ENCODE results near the gene MGAT3. TPM values are rescaled to one million over a fixed set of nuclear protein-coding genes. Genes with fewer than 3 reads are reported as not detected.

The MGAT3 gene
- total RNA-seq, 2 donors from 2014 or later, result 0.82 to 7.4 TPM

DNA sequence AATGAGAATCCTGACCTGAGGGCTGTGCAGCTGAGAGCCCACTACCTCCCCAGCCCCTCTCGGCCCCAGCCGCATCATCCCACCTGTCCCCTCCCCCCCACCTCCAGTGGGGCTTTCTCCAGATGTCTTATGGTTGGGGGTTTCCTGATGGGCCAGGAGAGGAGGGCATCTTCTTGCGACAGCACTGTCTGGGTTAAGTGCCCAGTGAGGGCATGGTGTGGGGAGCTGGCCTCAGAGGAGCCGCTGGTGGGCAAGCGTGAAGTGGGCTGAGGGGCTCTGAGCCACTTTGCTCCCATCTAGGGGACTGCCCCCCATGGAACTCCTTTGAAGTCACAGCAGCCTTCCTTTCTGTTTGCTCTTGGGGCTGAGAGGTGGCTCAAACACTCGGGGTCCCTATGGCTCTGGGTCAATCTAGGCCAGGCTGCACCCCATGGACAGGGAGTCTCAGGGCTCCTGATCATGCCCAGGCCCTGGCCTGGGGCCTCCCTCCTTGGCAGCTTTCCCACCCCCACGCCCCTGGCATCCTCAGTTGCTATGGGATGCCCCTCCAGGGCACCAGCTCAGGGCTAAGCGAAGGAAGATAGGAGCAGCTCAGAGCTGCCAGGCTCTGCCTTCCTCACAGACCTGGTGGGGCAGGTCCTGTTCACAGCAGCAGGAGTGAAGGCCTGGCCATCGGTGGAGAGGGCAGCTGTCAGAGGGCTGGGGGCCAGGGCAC lies 34.3 kb downstream of the MGAT3 start:
- no peaks in the 10 kb centered on the region for H3K4me1 ChIP-seq (replicated peaks)
- no peaks in the 10 kb centered on the region for H3K27me3 ChIP-seq (replicated peaks; ENCODE audit: insufficient read depth)
- no peak for TF ChIP-seq POLR2AphosphoS5 (IDR thresholded peaks at IDR 0.05)
- TF ChIP-seq, protein P1, sequence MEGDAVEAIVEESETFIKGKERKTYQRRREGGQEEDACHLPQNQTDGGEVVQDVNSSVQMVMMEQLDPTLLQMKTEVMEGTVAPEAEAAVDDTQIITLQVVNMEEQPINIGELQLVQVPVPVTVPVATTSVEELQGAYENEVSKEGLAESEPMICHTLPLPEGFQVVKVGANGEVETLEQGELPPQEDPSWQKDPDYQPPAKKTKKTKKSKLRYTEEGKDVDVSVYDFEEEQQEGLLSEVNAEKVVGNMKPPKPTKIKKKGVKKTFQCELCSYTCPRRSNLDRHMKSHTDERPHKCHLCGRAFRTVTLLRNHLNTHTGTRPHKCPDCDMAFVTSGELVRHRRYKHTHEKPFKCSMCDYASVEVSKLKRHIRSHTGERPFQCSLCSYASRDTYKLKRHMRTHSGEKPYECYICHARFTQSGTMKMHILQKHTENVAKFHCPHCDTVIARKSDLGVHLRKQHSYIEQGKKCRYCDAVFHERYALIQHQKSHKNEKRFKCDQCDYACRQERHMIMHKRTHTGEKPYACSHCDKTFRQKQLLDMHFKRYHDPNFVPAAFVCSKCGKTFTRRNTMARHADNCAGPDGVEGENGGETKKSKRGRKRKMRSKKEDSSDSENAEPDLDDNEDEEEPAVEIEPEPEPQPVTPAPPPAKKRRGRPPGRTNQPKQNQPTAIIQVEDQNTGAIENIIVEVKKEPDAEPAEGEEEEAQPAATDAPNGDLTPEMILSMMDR (IDR thresholded peaks at IDR 0.05), result no peak
- no peak for TF ChIP-seq POLR2A (IDR thresholded peaks at IDR 0.05)
- H3K4me3 ChIP-seq, result no peak overlapping the region
- 68% methylated on average over 9 of the region's 9 CpGs for WGBS
- H3K27ac ChIP-seq, result no peak overlapping the region
- no peak for DNase-seq (ENCODE audit: low spot score)
- H3K9me3 ChIP-seq, result no peaks in the 10 kb centered on the region
- intact Hi-C loops (cut with DNase I), result loop anchor here (5.0 kb wide), 1 partner anchor 36 kb away; no protein-coding TSS in a partner anchor
- H3K36me3 ChIP-seq, result no peaks in the 10 kb centered on the region

DNA sequence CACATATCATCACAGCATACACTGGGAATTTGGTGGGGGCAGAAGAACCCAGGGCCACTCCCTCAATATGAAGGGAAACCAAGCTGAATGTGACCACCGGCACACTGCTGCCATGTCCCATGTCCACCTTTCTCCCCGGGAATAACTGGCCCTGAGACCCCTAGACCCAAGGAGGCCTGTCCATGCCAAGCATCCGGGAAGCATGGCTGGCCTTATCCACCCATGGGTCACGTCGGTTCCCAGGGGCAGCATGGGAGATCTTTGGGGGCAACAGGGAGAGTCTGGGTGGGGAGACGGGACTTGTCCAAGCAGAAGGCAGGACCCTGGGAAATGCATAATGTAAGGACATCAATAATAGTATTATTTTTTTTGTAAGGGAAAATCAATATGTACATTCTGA lies 34.9 kb downstream of the MGAT3 start:
- intact Hi-C loops (cut with DNase I), result loop anchor here (5.0 kb wide), 1 partner anchor 36 kb away; no protein-coding TSS in a partner anchor
- TF ChIP-seq POLR2A (IDR thresholded peaks at IDR 0.05) (no peak), POLR2AphosphoS5 (IDR thresholded peaks at IDR 0.05) (no peak)
- TF ChIP-seq, protein P1 (IDR thresholded peaks at IDR 0.05), result no peak
- no peaks in the 10 kb centered on the region for H3K9me3 ChIP-seq
- H3K4me3 ChIP-seq, result no peak overlapping the region
- H3K27me3 ChIP-seq (replicated peaks; ENCODE audit: insufficient read depth), result no peaks in the 10 kb centered on the region
- no peaks in the 10 kb centered on the region for H3K36me3 ChIP-seq
- no peak for DNase-seq (ENCODE audit: low spot score)
- H3K4me1 ChIP-seq (replicated peaks), result no peaks in the 10 kb centered on the region
- 91% methylated on average over 6 of the region's 6 CpGs for WGBS
- no peak overlapping the region for H3K27ac ChIP-seq

DNA sequence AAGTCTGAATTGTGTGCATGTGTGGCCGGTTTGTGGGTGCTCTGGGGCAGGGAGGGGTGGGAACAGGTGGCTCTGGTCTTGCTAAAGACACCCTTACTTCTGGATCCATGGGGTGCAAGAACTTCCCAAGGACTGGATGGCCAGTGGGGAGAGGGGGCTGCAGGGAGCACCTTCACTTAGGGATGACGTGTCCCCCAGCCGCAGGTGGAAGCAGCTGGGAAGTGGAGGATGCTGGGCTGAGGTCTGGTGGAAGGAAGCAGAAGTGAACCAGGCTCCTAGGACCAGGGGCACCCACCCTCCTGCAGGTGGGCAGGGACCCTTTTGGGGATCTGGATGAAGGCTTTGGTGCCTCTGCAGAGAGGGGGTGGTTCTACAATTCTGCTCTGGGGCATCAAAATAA lies 35.4 kb downstream of the MGAT3 start:
- DNase-seq (ENCODE audit: low spot score), result no peak
- Histone ChIP-seq H3K27me3 (replicated peaks; ENCODE audit: insufficient read depth) (no peaks in the 10 kb centered on the region), H3K4me3 (no peak overlapping the region), H3K9me3 (no peaks in the 10 kb centered on the region), H3K36me3 (no peaks in the 10 kb centered on the region), H3K27ac (no peak overlapping the region), H3K4me1 (replicated peaks) (no peaks in the 10 kb centered on the region)
- no peak for TF ChIP-seq POLR2A (IDR thresholded peaks at IDR 0.05)
- TF ChIP-seq, protein P1 (IDR thresholded peaks at IDR 0.05), result no peak
- no peak for TF ChIP-seq POLR2AphosphoS5 (IDR thresholded peaks at IDR 0.05)
- intact Hi-C loops (cut with DNase I), result loop anchor here (5.0 kb wide), 1 partner anchor 35 kb away; no protein-coding TSS in a partner anchor
- WGBS, result 77% methylated on average over 3 of the region's 3 CpGs

DNA sequence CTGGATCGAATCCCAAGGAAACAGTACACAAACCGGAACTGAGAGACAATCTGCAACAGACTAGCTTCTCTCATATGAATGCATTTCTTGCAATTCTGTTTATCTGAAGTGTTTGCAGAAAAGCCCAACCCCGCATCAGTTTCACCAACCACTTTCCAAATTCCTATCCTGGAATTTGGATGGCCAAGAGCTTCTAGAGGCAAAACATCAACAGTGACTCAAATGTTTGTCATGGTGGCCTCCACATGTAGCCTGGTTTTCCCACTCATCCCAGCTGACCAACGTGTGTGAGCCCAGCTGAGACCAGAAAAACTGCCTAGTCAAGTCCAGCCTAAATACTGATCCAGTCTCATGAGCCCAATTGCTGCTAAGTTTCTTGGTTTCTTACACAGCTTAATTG lies 36.9 kb downstream of the MGAT3 start:
- no peaks in the 10 kb centered on the region for H3K27me3 ChIP-seq (replicated peaks; ENCODE audit: insufficient read depth)
- H3K9me3 ChIP-seq, result no peaks in the 10 kb centered on the region
- no peaks in the 10 kb centered on the region for H3K4me1 ChIP-seq (replicated peaks)
- intact Hi-C loops (cut with DNase I), result loop anchor here (5.0 kb wide), 1 partner anchor 34 kb away; no protein-coding TSS in a partner anchor
- DNase-seq (ENCODE audit: low spot score), result no peak
- H3K4me3 ChIP-seq, result no peak overlapping the region
- 44% methylated on average over 4 of the region's 4 CpGs for WGBS
- no peaks in the 10 kb centered on the region for H3K36me3 ChIP-seq
- H3K27ac ChIP-seq, result no peak overlapping the region
- TF ChIP-seq POLR2AphosphoS5 (IDR thresholded peaks at IDR 0.05) (no peak), POLR2A (IDR thresholded peaks at IDR 0.05) (no peak)
- TF ChIP-seq, protein P1 (IDR thresholded peaks at IDR 0.05), result no peak
